Epithelial cell of esophagus (primary cell): Measurements from ENCODE around the gene ZNF525.
"Not testable (repeated sequence)": the region's sequence is repeated elsewhere in the genome, so short reads cannot be mapped to it uniquely, and the experiment has no call there.

Source experiments
- DNase-seq: peaks from one replicate; pipeline ENCODE4 v3.0.0; 2010; ENCODE audit warnings: low read depth
- H3K4me3 ChIP-seq: 2 replicates; pipeline ENCODE4 v1.5.1; 2011; ENCODE audit warnings: mild to moderate bottlenecking, low read length, control low read depth
- CTCF ChIP-seq: IDR thresholded peaks from 2 replicates; pipeline ENCODE4 v1.5.1; 2011; ENCODE audit warnings: low read depth, mild to moderate bottlenecking, low read length, control low read depth, inconsistent platforms; ENCODE audit not compliant: insufficient read depth; ENCODE audit errors: missing control alignments

Gene ZNF525

GRCh38 chr19:53396525-53396868 is 31.0 kb downstream of the ZNF525 start:
- TF ChIP-seq CTCF = no peak
- DNase-seq = no peak
- peak overlapping the region; percentile 89 for H3K4me3 ChIP-seq

DNA sequence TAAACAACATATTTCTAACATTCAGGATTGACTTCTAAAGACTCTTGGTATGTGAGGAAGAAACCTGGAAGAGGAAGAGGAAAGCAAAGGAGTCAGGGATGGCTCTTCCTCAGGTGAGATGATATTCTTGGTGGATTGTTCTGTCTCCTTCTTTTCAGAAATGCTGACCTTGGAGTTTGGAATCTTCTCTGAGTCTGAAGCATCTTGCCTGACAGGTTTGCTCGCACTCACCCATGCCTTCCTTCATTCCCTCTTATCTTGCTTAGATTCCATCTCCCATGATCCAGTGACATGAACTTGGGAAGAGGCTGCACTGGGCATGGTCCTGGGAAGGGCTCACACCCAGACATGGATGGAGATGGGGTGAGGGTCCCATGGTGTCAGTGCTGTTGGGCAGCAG is 32.4 kb downstream of the ZNF525 start:
- not testable (repeated sequence) for DNase-seq, H3K4me3 ChIP-seq

GRCh38 chr19:53409505-53410204 is 44.1 kb downstream of the ZNF525 start:
- no peak for DNase-seq
- no peak overlapping the region for H3K4me3 ChIP-seq
- no peak for TF ChIP-seq CTCF

DNA sequence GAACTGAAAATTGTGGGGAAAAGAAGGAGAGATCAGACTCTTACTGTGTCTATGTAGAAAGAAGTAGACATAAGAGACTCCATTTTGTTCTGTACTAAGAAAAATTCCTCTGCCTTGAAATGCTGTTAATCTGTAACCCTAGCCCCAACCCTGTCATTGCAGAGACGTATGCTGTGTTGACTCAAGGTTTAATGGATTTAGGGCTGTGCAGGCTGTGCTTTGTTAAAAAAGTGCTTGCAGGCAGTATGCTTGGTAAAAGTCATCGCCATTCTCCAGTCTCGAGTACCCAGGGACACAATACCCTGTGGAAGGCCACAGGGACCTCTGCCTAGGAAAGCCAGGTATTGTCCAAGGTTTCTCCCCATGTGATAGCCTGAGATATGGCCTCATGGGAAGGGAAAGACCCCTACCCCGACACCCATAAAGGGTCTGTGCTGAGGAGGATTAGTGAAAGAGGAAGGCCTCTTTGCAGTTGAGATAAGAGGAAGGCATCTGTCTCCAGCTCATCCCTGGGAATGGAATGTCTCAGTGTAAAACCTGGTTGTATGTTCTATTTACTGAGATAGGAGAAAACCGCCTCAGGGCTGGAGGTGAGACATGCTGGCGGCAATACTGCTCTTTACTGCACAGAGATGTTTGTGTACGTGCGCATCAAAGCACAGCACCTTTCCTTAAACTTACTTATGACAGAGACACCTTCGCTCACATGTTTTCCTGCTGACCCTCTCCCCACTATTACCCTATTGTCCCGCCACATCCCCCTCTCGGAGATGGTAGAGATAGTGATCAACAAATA is 55.2 kb downstream of the ZNF525 start:
- H3K4me3 ChIP-seq, DNase-seq: not testable (repeated sequence)

DNA sequence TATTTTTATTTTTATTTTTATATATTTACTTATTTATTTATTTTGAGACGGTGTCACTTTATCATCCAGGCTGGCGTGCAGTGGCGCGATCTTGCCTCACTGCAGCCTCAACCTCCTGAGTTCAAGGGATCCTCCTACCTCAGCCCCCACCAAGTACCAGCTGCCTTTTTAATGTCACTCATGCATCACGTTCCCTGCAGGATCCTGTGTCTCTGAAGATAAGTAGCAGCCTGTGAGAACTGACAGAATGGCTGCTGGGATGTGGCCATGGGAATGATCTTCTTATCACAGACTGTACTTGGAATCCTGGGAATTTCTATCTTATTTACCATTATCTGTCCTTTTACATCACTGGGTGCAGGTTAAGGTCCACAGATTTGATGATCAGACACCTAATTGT is 57.0 kb downstream of the ZNF525 start:
- no peak for DNase-seq
- H3K4me3 ChIP-seq = no peak overlapping the region
- TF ChIP-seq CTCF = no peak

- DNase-seq, H3K4me3 ChIP-seq: not testable (repeated sequence)
Observed at GRCh38 chr19:53423074-53423473, 57.6 kb downstream of the ZNF525 start.

- not testable (repeated sequence) for DNase-seq, H3K4me3 ChIP-seq
Observed at GRCh38 chr19:53423680-53424079, 58.2 kb downstream of the ZNF525 start.

DNA sequence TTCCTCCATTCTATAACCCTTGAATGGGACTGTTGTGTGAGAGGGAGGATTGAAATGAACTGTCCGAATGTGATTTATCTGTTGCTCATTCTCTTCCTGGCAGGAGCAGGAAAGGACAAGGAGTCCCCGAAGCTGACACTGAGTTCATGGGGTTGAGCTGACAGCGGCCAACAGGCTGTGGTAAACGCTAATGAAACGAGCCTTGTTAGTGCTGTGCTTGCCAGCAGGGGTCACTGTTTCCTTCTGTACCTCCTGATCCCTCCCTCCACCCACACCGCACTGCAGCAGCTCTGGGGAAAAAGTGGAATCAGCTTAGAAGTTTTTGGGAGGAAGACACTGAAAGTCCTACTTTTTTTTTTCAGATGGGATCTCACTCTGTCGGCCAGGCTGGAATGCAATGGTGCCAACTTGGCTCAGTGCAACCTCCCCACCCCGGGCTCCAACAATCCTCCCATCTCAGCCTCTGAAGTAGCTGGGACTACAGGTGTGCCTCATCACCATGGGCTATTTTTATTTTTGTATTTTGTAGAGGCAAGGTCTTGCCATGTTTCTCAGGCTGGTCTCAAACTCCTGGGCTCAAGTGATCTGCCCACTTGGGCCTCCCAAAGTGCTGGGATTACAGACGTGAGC is 59.6 kb downstream of the ZNF525 start:
- DNase-seq = peak; percentile 69
- TF ChIP-seq CTCF = peak; percentile 62
- no peak overlapping the region for H3K4me3 ChIP-seq

GRCh38 chr19:53431399-53432087 is 66.0 kb downstream of the ZNF525 start, which contains the start of gene ZNF761:
Gene ZNF761 (plus strand): TSS chr19:53431984. CDS start chr19:53447269, 15,285 bp downstream.
- DNase-seq = peak; percentile 99
- TF ChIP-seq CTCF = peak; percentile 11
- H3K4me3 ChIP-seq = peak within 1 kb of the TSS; percentile 86
